ENCODE data around the gene GATAD2A.

GATAD2A gene

GRCh38 chr19:19458110-19458816 lies 52.8 kb downstream of the GATAD2A start:
- H3K27me3 Mint-ChIP-seq (ENCODE audit: low read depth): no peaks in the 10 kb centered on the region
- H3K27ac Mint-ChIP-seq: peak overlapping the region; percentile 67 to 89 (median 80)
- TF ChIP-seq, protein P1, sequence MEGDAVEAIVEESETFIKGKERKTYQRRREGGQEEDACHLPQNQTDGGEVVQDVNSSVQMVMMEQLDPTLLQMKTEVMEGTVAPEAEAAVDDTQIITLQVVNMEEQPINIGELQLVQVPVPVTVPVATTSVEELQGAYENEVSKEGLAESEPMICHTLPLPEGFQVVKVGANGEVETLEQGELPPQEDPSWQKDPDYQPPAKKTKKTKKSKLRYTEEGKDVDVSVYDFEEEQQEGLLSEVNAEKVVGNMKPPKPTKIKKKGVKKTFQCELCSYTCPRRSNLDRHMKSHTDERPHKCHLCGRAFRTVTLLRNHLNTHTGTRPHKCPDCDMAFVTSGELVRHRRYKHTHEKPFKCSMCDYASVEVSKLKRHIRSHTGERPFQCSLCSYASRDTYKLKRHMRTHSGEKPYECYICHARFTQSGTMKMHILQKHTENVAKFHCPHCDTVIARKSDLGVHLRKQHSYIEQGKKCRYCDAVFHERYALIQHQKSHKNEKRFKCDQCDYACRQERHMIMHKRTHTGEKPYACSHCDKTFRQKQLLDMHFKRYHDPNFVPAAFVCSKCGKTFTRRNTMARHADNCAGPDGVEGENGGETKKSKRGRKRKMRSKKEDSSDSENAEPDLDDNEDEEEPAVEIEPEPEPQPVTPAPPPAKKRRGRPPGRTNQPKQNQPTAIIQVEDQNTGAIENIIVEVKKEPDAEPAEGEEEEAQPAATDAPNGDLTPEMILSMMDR (IDR thresholded peaks at IDR 0.05; ENCODE audit: unreplicated experiment in 3 of 3): no peak
- peaks cover 60% of the 10 kb centered on the region for H3K4me1 Mint-ChIP-seq
- H3K4me3 Mint-ChIP-seq: no peak overlapping the region
- H3K9me3 Mint-ChIP-seq: no peaks in the 10 kb centered on the region
- peaks cover 3% of the 10 kb centered on the region for H3K36me3 Mint-ChIP-seq (ENCODE audit: low read depth)

DNA sequence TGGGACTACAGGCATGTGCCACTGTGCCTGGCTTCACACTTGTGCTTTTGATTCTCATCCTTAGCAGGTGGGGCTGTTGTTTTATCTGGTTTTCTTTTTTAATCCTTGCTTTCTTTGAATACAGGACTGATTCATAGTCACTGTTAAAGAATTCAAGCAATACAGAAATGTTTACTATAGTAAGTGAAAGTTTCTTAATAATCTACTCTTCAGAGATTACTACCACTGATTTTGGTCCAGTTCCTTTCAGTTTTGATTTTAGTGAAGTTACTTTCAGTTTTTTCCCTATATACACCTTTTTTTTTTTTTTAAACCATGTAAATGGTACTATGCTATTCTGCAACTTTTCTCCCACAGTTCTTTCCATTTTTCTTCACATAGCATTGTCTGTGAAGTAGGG lies 53.6 kb downstream of the GATAD2A start:
- H3K27ac Mint-ChIP-seq: peak overlapping the region; percentile 71 to 89 (median 80)
- H3K4me3 Mint-ChIP-seq: no peak overlapping the region
- peaks cover 66% of the 10 kb centered on the region for H3K4me1 Mint-ChIP-seq

DNA sequence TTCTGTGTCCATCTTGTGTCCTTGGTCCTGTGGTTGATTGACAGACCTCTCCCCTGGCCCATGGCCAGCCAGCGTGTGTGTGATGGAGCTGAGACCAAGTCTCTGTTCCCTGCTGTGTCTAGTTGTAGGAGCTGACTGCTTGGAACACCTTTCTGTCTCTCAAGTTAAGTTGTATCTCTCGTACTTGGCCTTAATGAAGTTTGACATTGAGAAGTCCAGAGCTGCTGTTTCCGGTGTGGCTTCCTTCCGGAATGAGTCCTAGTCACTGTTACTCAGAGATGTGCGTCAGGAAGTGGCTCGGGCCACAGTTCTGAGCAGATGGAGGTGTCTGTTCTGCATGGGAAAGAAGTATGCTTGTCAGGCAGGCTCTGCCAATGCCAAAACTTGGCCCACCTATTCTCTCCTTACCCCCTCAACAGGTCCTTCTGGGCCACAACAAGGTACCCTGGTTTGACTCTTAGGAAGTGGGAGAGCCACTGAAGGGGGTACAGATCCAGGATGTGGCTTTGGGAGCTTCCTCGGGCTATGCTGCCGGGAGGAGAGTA lies 54.3 kb downstream of the GATAD2A start:
- H3K27me3 Mint-ChIP-seq (ENCODE audit: low read depth): no peaks in the 10 kb centered on the region
- H3K36me3 Mint-ChIP-seq (ENCODE audit: low read depth): peaks cover 9% of the 10 kb centered on the region
- peak overlapping the region in 1 of 3 experiments; percentile 42 for H3K4me3 Mint-ChIP-seq
- TF ChIP-seq, protein P1 (IDR thresholded peaks at IDR 0.05; ENCODE audit: unreplicated experiment in 3 of 3): no peak
- peak overlapping the region; percentile 50 to 80 (median 71) for H3K27ac Mint-ChIP-seq
- peaks cover 73% of the 10 kb centered on the region for H3K4me1 Mint-ChIP-seq
- H3K9me3 Mint-ChIP-seq: no peaks in the 10 kb centered on the region

More for the DNA sequence above, 53.6 kb downstream of the GATAD2A start:
- H3K27me3 Mint-ChIP-seq (ENCODE audit: low read depth): no peaks in the 10 kb centered on the region
- H3K36me3 Mint-ChIP-seq (ENCODE audit: low read depth): peaks cover 3% of the 10 kb centered on the region
- no peaks in the 10 kb centered on the region for H3K9me3 Mint-ChIP-seq
- TF ChIP-seq, protein P1 (IDR thresholded peaks at IDR 0.05; ENCODE audit: unreplicated experiment in 3 of 3): no peak

GRCh38 chr19:19460258-19460731 lies 54.8 kb downstream of the GATAD2A start:
- peaks cover 78% of the 10 kb centered on the region for H3K4me1 Mint-ChIP-seq
- H3K9me3 Mint-ChIP-seq: peaks cover 3% of the 10 kb centered on the region
- TF ChIP-seq, protein P1 (IDR thresholded peaks at IDR 0.05; ENCODE audit: unreplicated experiment in 3 of 3): no peak
- H3K4me3 Mint-ChIP-seq: peak overlapping the region; percentile 7 to 28 (median 19)
- peak overlapping the region; percentile 99 for H3K27ac Mint-ChIP-seq
- no peaks in the 10 kb centered on the region for H3K27me3 Mint-ChIP-seq (ENCODE audit: low read depth)
- H3K36me3 Mint-ChIP-seq (ENCODE audit: low read depth): peaks cover 13% of the 10 kb centered on the region

- H3K9me3 Mint-ChIP-seq: peaks cover 3% of the 10 kb centered on the region
- TF ChIP-seq, protein P1 (IDR thresholded peaks at IDR 0.05; ENCODE audit: unreplicated experiment in 3 of 3): no peak
- peak overlapping the region; percentile 99 for H3K27ac Mint-ChIP-seq
- H3K36me3 Mint-ChIP-seq (ENCODE audit: low read depth): peaks cover 17% of the 10 kb centered on the region
- H3K4me3 Mint-ChIP-seq: peak overlapping the region; percentile 28 to 85 (median 43)
- no peaks in the 10 kb centered on the region for H3K27me3 Mint-ChIP-seq (ENCODE audit: low read depth)
- H3K4me1 Mint-ChIP-seq: peaks cover 80% of the 10 kb centered on the region
These were observed 55.3 kb downstream of the GATAD2A start for GRCh38 chr19:19460761-19461265.
